ENCODE measurements around the gene RPL10L.

Gene RPL10L

DNA sequence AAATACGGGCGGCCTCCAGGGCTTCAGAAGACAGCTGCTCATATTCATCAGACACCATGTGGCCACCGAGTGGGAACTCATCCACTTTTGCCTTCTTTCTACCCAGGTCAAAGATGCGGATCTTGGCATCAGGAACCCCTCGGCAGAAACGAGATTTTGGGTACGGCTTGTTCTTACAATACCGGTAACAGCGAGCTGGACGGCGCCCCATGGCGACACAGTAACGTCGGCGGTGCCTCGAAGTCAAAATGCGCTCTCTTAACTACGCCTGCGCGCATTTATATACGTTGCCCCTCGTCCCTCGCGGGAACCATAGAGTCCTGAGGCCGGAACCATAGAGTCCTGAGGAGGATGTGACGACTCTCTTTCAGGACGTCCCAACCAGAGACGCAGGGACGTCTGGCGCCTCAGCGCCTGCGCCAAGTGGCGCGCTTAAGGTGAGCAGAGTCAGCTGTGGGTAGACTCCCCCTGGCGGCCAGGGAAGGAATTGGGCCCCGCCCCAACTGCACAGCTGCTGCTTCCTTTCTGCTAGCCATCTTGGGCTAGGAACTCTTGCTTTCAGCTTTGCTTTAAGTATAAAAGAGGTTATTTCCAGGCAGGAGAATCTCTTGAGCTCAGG, at the start of gene RPL10L:
RPL10L (minus strand) TSS at position 256 of the 619 bp plus-strand sequence; CDS start at position 211, 45 bp downstream.
- DNase-seq (ENCODE audit: low read depth in 2 of 3, low spot score in 1 of 3): no peak

DNA sequence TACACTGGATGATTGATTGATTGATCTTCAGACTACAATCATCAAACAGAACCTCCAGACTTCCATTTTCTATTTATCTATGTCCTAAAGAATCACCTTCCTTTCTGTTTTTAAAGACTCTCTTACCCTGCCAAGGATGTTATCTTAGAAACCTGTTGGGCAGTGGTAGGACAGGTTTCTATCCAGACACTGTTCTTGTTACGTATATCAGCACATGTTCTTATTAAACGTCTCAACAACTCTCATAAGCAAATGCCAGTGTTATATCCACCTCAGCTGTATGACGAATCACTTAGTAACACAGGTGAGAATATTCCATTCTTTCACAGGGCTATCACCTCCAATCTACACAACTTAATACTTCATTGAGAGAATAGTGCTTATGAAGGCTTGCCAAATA, 40.2 kb upstream of the RPL10L start:
- no peak for DNase-seq (ENCODE audit: low read depth in 2 of 3, low spot score in 1 of 3)

DNA sequence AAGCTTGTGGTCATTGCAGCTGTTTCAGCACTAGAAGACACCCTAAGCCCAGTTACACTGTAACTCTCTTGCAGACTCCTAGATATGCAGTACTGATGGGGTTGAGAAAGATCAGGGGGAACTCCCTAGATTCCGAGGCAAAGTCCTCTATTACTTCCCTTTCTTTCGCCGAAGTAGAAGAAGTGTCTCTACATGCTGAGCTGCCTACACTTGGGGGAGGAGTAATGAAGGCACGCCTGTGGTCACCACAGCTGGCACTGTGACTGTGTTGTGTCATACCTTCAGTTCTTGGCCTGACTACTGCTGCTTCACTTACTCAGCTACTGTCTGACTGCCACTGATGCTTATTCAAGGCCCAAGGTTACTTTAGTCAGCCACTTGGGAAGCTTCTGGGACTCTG, 35.1 kb upstream of the RPL10L start:
- no peak for DNase-seq (ENCODE audit: low read depth in 2 of 3, low spot score in 1 of 3)

DNA sequence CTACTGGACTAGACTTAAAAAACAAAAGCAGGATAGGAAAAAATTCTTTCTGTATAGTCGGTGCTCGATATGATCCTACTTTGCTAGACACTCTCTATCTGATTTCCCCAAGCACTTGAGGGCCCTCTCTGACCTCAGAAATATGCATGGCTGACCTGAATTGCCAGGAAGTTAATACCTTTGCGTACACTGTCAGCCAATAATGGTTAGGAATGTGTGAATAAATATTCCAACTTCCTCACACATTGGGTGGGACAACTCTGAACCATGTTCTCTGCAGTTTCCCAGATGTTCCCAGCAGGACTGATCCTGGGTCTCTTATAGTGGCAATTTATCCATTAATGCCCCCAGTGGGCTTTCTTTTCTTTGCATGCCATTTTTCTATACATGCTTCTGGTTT, 20.5 kb upstream of the RPL10L start:
- no peak for DNase-seq (ENCODE audit: low read depth in 2 of 3, low spot score in 1 of 3)

DNA sequence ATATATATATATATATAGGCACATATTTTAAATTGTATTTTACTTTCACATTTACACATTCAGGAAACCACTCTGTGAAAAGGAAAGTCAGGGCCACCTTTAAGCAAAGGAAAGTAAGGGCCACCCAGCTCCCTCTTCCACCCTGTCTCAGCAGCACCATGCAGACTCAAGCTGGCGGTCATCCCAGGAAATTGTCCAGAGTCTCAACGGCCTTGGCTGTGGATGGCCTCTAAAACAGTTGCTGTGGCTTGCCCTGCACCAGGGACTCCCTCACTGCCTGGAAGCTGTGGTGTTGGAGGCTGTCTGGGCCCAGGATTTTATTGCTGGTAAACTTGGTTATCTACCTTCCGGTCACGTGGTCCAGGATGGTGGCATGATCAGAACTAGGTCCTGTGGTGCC, 11.8 kb upstream of the RPL10L start:
- no peak for DNase-seq (ENCODE audit: low read depth in 2 of 3, low spot score in 1 of 3)

DNA sequence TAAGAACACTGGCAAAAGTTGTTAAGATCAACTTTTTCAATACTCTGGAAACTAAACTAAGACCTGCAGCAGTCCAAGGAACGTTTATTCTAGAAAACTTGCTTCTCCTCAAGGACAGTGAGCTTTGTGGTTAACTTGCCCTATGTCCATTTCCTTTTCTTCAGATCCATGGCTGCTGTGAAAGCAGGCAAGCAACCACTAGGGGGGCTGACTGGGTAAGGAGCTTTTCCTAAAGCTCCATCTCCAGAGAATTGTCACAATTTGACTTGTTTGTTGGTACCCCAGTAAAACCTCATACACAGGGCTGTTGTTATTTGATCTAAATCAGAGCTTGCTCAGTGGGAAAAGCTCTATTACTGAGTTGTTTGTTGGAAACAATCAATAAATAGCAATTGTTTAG, 10.1 kb upstream of the RPL10L start:
- no peak for DNase-seq (ENCODE audit: low read depth in 2 of 3, low spot score in 1 of 3)

DNA sequence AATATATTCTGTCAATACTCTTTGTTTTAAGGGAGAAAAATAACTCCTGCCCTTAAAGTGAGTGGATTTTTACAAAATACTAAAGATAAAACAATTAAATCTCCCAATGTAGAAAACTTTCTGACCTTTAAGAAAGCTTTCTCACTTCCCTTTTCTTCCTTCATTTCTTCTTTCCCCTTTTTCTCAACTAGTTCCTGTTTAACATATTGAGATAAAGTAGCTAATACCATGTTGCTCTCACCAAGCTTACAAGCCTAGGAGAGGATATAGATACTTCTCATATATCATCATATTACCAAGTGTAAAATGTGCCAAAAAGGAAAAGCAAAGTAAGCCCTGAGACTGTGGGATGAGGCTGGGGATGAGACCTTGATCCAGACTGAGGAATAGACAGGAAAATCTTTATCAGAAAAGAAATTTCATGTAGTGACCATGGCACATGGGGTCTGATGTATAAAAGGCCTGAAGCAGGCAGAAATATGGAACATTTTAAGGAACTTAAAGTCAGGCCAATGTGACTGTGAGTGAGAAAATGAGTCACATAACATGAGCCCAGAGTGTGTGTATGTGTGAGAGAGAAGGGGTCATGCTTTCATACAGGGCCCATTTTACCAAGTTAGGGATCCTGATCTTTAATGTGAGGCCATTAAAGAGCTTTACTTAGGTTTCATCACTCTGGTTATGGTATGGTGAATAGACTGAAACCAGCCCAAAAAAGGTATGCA, 1.6 kb upstream of the RPL10L start:
- DNase-seq (ENCODE audit: low read depth in 2 of 3, low spot score in 1 of 3): no peak

DNA sequence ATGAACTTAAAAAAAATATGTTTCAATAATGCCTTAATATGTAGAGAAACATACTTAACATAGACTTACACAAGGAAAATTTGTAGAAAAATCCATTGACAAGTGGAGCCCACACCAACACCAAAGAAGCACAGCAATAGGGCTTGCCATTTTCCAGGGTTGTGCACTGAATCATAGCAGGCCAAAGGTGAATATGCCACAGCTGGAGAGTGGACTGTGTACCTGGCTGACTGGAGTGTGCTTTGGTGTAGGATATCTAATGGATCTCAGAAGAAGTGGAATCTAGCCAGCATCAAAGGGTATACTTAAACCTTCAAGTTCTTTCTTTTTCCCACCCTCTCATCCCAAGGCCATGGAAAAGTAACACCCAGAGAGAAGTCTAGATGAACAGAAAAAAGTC, 4.8 kb downstream of the RPL10L start:
- no peak for DNase-seq (ENCODE audit: low read depth in 2 of 3, low spot score in 1 of 3)

DNA sequence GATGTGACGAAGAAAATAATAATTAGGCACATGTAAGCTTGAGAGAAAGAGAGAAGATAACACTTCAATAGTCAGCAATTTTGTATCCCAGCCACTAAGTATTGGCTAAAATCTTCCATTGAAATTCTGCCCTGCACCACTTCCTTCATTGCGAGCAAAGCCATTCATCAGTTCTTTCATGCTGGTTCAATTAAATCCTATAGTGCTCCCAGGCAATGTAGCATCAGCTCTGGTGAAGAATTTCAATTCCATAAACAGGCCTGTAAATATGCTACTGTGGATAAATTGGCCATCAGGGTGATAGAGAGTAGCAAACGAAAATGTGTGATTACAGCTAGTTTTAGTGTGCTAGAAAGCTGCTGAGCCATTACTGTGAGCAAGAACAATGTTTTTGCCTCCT, 24.7 kb downstream of the RPL10L start:
- no peak for DNase-seq (ENCODE audit: low read depth in 2 of 3, low spot score in 1 of 3)
